Endothelial cell of umbilical vein (primary cell): ENCODE results near the gene DDR2.

ENCODE experiments used
- CTCF ChIP-seq, 2 donors: IDR thresholded peaks; 1 replicate in 1 of 2; 2 replicates in 1 of 2; pipeline ENCODE4 v1.5.1; 2011; ENCODE audit warnings: low read length in 2 of 2, mild to moderate bottlenecking in 2 of 2, moderate library complexity in 2 of 2, control low read depth in 1 of 2, inconsistent platforms in 1 of 2, low read depth in 1 of 2; ENCODE audit not compliant: insufficient read depth in 1 of 2; ENCODE audit errors: extremely low read depth in 1 of 2
- EZH2 ChIP-seq: IDR thresholded peaks from 2 replicates; pipeline ENCODE4 v1.6.1; 2012; ENCODE audit warnings: borderline replicate concordance, low read depth, mild to moderate bottlenecking, moderate library complexity, low read length, inconsistent platforms; ENCODE audit not compliant: severe bottlenecking
- JUN ChIP-seq: IDR thresholded peaks from 2 replicates; pipeline ENCODE4 v1.6.1; 2011; ENCODE audit warnings: borderline replicate concordance, low read depth; ENCODE audit not compliant: insufficient read length, insufficient read depth
- MAX ChIP-seq: IDR thresholded peaks from 2 replicates; pipeline ENCODE4 v1.6.1; 2011; ENCODE audit not compliant: insufficient read depth, insufficient read length
- MYC ChIP-seq: IDR thresholded peaks from one replicate; pipeline ENCODE4 v1.6.1; 2011; ENCODE audit warnings: mild to moderate bottlenecking, low read depth, low read length
- POLR2A ChIP-seq: IDR thresholded peaks from 2 replicates; pipeline ENCODE4 v1.6.1; 2012; ENCODE audit warnings: low read depth, mild to moderate bottlenecking, control low read depth, low read length

- TF ChIP-seq CTCF (IDR thresholded peaks at IDR 0.05; ENCODE audit: extremely low read depth in 1 of 2, insufficient read depth in 1 of 2, low read depth in 1 of 2, low read length in 2 of 2): no peak
- TF ChIP-seq MYC: no peak
- no peak for TF ChIP-seq EZH2
- TF ChIP-seq JUN: no peak
- no peak for TF ChIP-seq POLR2A
- no peak for TF ChIP-seq MAX
These were observed 108.5 kb downstream of the DDR2 start for GRCh38 chr1:162740755-162741154.
